ENCODE measurements around the gene KAT7. TPM values are rescaled to one million over a fixed set of nuclear protein-coding genes. Genes with fewer than 3 reads are reported as not detected.

KAT7 gene
- total RNA-seq, 2 experiments from 2014 or later = 63.5 to 93.0 TPM

DNA sequence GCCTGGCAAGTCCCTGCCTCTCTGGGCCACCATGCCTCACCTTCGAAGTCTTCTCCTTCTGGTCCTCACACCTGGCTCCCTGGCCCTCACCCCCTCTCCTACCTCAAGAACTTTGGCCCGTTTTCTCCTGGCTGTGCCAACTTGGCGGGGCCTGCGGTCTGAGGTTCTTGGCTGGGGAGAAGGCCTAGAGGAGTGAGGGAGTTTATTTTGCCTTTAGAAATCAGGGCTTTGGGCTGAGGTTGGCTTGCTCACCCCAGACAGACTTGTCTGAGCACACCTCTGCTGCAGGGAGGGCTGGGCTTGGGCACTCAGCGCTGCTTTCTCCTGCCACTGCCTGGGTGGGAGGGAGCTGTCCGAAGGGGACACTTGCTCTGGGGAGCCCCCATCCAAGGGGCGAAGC, 82.7 kb downstream of the KAT7 start:
- CTCF ChIA-PET = interaction anchor here (9.3 kb wide), 1 partner anchor 126 kb away, joined by 79 read pairs; the partner anchor contains the start of gene DLX3
- no peak overlapping the region for H3K27ac Mint-ChIP-seq
- no peaks in the 10 kb centered on the region for H3K36me3 Mint-ChIP-seq (ENCODE audit: low read depth)
- ATAC-seq (no peak), DNase-seq (no peak)
- POLR2A ChIA-PET = no interaction called here
- H3K4me1 Mint-ChIP-seq = peaks cover 17% of the 10 kb centered on the region
- H3K9me3 Mint-ChIP-seq (ENCODE audit: low read depth) = no peaks in the 10 kb centered on the region
- intact Hi-C loops (cut with DNase I, micrococcal nuclease) = no loop called here
- H3K4me3 Mint-ChIP-seq = no peak overlapping the region
- H3K27me3 Mint-ChIP-seq = no peaks in the 10 kb centered on the region

DNA sequence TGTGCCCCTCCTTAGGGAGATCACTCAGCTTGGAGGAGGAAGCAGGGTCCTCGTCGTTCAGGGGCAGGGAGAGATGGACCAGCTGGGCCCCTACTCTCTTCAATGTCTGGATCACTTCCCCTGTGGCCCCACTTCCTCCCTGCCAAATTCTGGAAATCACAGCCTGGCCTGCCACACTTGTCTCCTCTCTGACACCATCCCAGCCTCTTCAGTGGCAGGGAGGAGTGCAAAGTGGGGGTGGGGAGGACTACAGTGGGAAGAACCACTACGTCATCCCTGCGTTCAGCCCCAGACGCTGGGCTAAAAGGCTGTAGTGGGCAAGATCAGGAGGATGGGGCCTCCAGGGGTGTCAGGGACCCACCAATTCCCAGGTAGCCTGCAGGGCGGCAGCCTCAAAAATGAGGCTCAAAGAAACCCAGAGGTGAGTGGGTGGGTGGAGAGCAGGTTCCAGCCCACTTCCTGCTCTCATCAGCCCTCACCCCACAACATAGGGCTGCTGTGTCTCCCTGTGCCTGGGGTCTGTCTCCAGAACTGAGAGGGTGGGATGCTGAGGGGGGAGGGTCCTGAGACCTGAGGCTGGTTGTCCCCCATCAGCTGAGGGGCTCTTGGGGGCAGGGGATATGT, 84.4 kb downstream of the KAT7 start:
- Mint-ChIP-seq H3K4me1 (peaks cover 17% of the 10 kb centered on the region), H3K27ac (peak overlapping the region; percentile 56), H3K4me3 (no peak overlapping the region), H3K27me3 (no peaks in the 10 kb centered on the region), H3K36me3 (ENCODE audit: low read depth) (no peaks in the 10 kb centered on the region), H3K9me3 (ENCODE audit: low read depth) (no peaks in the 10 kb centered on the region)
- CTCF ChIA-PET = interaction anchor here (0.9 to 9.3 kb wide), 6 partner anchors 8 to 124 kb away, joined by 3 to 79 read pairs (median 4); partner anchors contain the start of gene DLX3
- intact Hi-C loops (cut with DNase I, micrococcal nuclease) = no loop called here
- POLR2A ChIA-PET = no interaction called here
- DNase-seq (peak; percentile 35), ATAC-seq (peak; percentile 69)

DNA sequence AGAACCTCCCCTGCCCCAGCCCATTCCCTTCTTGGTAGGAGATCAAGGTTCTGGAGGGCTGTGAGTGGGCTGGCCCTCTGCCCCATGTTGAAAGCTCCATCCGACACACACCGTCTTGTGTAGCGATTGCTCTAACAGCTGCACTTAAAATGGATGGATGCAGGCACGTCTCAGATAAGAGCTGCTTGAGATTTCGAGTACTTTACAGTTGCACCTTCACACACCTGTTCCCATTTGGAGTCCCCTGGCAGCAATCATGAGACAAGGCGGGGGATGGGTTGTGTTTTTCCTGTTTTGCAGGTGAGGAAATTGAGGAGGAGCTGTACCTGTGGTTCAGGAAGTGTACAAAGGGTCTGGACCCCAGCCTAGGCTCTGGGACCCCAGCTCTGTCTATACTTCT, 85.0 kb downstream of the KAT7 start:
- H3K4me3 Mint-ChIP-seq = no peak overlapping the region
- peaks cover 17% of the 10 kb centered on the region for H3K4me1 Mint-ChIP-seq
- no peaks in the 10 kb centered on the region for H3K36me3 Mint-ChIP-seq (ENCODE audit: low read depth)
- intact Hi-C loops (cut with DNase I, micrococcal nuclease) = no loop called here
- H3K27ac Mint-ChIP-seq = no peak overlapping the region
- no peak for DNase-seq
- ChIA-PET POLR2A (no interaction called here), CTCF (interaction anchor here (0.7 to 9.3 kb wide), 6 partner anchors 12 to 124 kb away, joined by 3 to 79 read pairs (median 4); partner anchors contain the start of gene DLX3)
- H3K9me3 Mint-ChIP-seq (ENCODE audit: low read depth) = no peaks in the 10 kb centered on the region
- no peak for ATAC-seq
- peaks cover 1% of the 10 kb centered on the region for H3K27me3 Mint-ChIP-seq

DNA sequence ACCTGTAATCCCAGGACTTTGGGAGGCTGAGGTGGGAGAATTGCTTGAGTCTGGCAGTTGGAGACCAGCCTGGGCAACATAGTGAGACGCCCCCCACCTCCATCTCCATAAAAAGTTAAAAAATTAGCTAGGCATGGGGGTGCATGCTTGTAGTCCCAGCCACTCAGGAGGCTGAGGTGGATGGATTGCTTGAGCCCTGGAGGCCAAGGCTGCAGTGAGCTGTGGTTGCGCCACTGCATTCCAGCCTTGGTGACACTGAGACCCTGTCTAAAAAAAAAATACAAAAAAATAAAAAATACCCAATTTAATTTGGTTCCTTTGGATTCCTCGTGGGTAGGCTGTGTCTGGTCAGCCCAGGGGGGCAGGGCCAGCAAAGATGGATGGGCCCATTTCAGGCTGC, 85.4 kb downstream of the KAT7 start:
- no peak overlapping the region for H3K27ac Mint-ChIP-seq
- intact Hi-C loops (cut with DNase I, micrococcal nuclease) = no loop called here
- no peaks in the 10 kb centered on the region for H3K36me3 Mint-ChIP-seq (ENCODE audit: low read depth)
- no peaks in the 10 kb centered on the region for H3K9me3 Mint-ChIP-seq (ENCODE audit: low read depth)
- no peak overlapping the region for H3K4me3 Mint-ChIP-seq
- CTCF ChIA-PET = interaction anchor here (0.7 to 9.3 kb wide), 6 partner anchors 12 to 123 kb away, joined by 3 to 79 read pairs (median 4); partner anchors contain the start of gene DLX3
- POLR2A ChIA-PET = no interaction called here
- ATAC-seq (no peak), DNase-seq (no peak)
- peaks cover 3% of the 10 kb centered on the region for H3K27me3 Mint-ChIP-seq
- H3K4me1 Mint-ChIP-seq = peaks cover 17% of the 10 kb centered on the region

DNA sequence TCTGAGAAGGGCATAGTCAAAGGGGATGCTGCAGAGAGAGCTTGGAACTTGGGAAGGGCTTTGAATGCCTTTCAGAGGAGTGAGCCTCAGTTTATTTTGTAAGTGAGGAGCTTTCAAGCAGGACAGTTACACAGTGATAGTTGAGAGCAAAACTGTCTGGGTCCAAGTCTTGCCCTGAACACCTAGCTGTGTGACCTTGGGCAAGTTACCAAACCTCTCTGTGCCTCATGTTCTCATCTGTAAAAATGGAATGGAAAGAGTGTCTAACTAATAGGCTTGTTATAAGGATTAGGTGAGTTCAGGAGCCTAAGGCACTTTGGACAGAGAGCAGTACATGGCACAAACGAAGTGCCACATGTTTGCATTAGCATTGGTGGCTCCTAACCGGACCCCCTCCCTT, 86.4 kb downstream of the KAT7 start:
- CTCF ChIA-PET = interaction anchor here (3.1 to 9.3 kb wide), 2 partner anchors 12 to 122 kb away, joined by 9 to 79 read pairs; partner anchors contain the start of gene DLX3

DNA sequence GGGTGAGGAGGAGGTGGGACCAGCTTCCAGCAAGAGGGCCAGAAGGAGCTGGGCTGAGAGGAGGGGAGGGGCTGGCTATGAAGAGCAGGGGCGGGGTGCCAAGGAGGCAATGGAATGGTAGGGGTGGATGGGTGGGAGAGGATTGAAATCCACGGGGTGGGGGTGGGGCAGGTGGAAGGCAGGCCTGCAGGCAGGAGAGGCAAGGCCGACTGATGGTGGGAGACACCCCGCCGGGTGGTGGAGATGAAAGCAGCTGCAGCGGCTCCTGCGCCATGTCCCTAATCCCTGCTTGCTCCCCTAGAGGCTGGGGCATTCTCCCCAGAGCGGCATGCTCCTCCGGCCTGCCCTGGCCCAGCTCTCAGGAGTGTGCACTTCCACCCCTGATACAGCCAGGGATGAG, 87.2 kb downstream of the KAT7 start:
- no peak overlapping the region for H3K4me3 Mint-ChIP-seq
- intact Hi-C loops (cut with DNase I, micrococcal nuclease) = no loop called here
- H3K4me1 Mint-ChIP-seq = peaks cover 23% of the 10 kb centered on the region
- H3K9me3 Mint-ChIP-seq (ENCODE audit: low read depth) = no peaks in the 10 kb centered on the region
- H3K36me3 Mint-ChIP-seq (ENCODE audit: low read depth) = no peaks in the 10 kb centered on the region
- peaks cover 19% of the 10 kb centered on the region for H3K27me3 Mint-ChIP-seq
- CTCF ChIA-PET = interaction anchor here (0.5 to 9.3 kb wide), 6 partner anchors 13 to 266 kb away, joined by 3 to 79 read pairs (median 3); partner anchors contain the start of gene DLX3
- POLR2A ChIA-PET = no interaction called here
- no peak overlapping the region for H3K27ac Mint-ChIP-seq
- no peak for DNase-seq
- no peak for ATAC-seq

More for the DNA sequence above, 86.4 kb downstream of the KAT7 start:
- Mint-ChIP-seq H3K27me3 (peaks cover 13% of the 10 kb centered on the region), H3K9me3 (ENCODE audit: low read depth) (no peaks in the 10 kb centered on the region), H3K4me3 (no peak overlapping the region), H3K36me3 (ENCODE audit: low read depth) (no peaks in the 10 kb centered on the region), H3K4me1 (peaks cover 17% of the 10 kb centered on the region), H3K27ac (no peak overlapping the region)
- intact Hi-C loops (cut with DNase I, micrococcal nuclease) = no loop called here
- ATAC-seq = no peak
- POLR2A ChIA-PET = no interaction called here
- DNase-seq = no peak

DNA sequence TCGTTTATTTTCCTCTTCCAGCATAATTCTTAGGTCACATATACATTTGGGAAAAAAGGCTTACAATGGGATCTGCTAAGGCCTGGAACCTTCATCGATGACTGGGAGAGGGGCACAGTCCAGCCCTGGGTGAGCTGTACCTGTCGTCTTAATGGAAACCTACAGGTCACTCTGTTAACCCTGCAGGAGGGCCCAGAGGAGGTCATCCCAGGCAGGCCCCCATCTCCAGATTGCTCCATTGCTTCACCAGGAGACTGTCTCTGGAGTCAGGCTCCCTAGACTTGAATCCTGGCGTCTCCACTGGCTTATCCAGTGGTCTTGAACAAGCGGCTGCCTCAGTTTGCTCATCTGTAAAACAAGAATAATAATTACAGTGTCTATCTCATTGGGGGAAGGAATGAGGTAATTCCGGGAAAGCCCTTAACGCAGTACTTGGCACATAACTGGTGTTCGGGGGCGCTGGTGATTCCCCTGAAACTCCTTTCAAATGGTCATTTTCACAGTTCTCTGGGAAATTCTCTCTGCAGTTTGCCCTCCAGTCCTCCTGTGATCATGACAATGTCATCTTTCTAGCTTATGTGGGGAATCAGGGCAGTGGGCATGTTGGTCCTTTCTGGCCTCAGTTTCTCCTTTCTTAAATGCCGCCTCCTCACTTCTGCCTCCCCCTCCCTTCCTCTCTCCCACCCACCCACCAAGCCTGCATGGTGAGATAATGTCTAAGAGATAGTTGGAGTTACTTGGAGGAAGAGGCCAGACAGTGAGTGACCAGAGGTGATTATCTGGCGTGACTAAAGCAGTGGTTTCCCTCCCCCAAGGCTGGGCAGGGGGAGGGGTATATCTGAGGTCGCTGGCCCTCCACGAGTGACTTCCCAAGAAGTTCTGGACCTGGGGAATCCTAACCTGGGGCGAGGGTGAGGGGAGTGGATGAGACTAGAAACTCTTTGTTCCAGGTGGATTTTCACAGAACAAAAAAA, 90.7 kb downstream of the KAT7 start:
- ATAC-seq (no peak), DNase-seq (no peak)
- no peaks in the 10 kb centered on the region for H3K36me3 Mint-ChIP-seq (ENCODE audit: low read depth)
- H3K27me3 Mint-ChIP-seq = peaks cover 33% of the 10 kb centered on the region
- no peak overlapping the region for H3K27ac Mint-ChIP-seq
- intact Hi-C loops (cut with DNase I, micrococcal nuclease) = no loop called here
- no peaks in the 10 kb centered on the region for H3K9me3 Mint-ChIP-seq (ENCODE audit: low read depth)
- peaks cover 7% of the 10 kb centered on the region for H3K4me1 Mint-ChIP-seq
- POLR2A ChIA-PET = interaction anchor here (0.7 kb wide), 1 partner anchor 164 kb away, joined by 4 read pairs; no protein-coding TSS in a partner anchor
- CTCF ChIA-PET = interaction anchor here (0.8 to 9.3 kb wide), 4 partner anchors 14 to 122 kb away, joined by 4 to 79 read pairs (median 4); partner anchors contain the start of genes DLX3 and TAC4
- H3K4me3 Mint-ChIP-seq = no peak overlapping the region

DNA sequence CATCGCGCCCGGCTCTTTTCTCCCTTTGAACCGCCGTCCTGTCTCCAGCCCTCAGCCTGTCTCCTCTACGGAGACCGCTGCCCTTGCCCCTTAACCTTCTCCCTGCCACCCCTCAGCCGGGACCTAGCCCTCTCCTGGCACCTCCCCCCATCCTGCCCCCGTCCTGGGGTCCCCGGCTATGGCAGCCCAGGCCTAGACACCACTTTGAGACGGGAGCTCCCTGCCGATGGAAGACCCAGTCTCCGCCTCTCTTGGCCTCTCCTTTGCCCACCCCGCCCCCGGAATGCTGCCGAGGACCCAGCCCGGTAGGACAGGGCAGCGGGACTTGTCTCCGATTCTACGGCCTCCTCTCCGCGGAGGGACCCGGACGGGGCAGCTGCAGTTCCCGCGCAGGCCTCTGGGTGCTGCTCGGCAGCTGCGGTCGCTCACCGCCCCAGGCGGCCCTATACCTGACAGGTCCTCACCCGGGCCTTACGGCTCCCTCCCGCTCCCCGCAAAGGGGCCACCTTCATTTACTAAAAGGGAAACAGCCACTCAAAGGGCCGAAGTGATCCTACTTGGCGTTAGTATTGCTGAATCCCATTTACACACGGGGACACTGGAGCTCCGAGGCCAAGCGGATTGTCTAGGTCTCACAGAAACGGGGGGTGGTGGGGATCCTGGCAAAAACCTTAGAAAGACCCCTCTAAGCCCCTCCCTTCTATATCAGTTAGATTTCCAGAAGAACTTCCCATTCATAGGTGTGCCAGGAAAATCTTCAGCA, 92.0 kb downstream of the KAT7 start:
- intact Hi-C loops (cut with DNase I, micrococcal nuclease) = loop anchor here (1.0 to 5.0 kb wide), 4 partner anchors 72 to 207 kb away; no protein-coding TSS in a partner anchor
- ATAC-seq (peak; percentile 99), DNase-seq (peak; percentile 89)
- Mint-ChIP-seq H3K4me3 (no peak overlapping the region), H3K27me3 (peaks cover 34% of the 10 kb centered on the region), H3K27ac (no peak overlapping the region), H3K36me3 (ENCODE audit: low read depth) (no peaks in the 10 kb centered on the region), H3K9me3 (ENCODE audit: low read depth) (no peaks in the 10 kb centered on the region), H3K4me1 (peaks cover 7% of the 10 kb centered on the region)
- POLR2A ChIA-PET = interaction anchor here (0.7 kb wide), 1 partner anchor 165 kb away, joined by 4 read pairs; no protein-coding TSS in a partner anchor
- CTCF ChIA-PET = interaction anchor here (0.5 to 1.7 kb wide), 18 partner anchors 8 to 414 kb away, joined by 3 to 21 read pairs (median 4); partner anchors contain the start of gene TAC4

DNA sequence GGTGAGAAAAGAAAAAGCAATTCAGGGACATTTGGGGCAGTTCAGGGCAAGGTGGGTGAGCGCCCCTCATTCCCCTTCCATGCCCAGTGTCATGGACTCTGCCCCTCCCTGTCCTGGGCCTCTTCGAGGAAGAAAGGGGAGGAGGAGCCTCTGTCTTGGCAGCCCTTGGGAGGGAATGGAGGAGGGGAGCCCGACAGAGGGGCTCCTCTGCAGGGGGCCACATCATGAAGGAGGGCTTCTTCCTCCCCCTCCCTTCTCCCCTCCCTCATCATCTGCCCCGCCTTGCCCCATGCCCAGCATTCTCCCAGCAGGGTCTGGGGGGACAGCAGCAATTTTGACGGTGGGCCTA, 92.5 kb downstream of the KAT7 start:
- POLR2A ChIA-PET = no interaction called here

DNA sequence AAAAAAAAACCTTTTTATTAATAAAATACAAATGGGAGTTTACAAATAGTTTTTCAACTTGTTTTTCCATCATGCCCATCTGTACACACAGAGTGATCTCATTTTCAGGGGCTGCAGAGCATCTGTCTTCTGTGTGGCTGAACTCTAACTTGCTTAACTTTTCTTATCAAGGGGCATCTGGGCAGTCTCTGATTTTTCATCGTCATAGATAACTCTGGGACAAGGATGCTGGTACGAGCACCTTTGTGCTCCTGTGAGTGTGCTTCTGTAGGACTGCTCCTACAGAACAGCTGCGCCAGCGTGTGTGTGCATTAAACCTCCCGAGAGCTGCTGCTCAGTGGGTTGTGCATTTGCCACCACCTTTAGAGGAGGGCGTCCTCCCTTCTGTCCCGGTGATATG, 94.0 kb downstream of the KAT7 start:
- ATAC-seq = no peak
- H3K27ac Mint-ChIP-seq = no peak overlapping the region
- no peaks in the 10 kb centered on the region for H3K36me3 Mint-ChIP-seq (ENCODE audit: low read depth)
- ChIA-PET CTCF (interaction anchor here (0.7 to 1.1 kb wide), 3 partner anchors 70 to 190 kb away, joined by 3 to 6 read pairs (median 3); no protein-coding TSS in a partner anchor), POLR2A (no interaction called here)
- no peak overlapping the region for H3K4me3 Mint-ChIP-seq
- DNase-seq = no peak
- H3K4me1 Mint-ChIP-seq = peaks cover 7% of the 10 kb centered on the region
- peaks cover 35% of the 10 kb centered on the region for H3K27me3 Mint-ChIP-seq
- intact Hi-C loops (cut with DNase I, micrococcal nuclease) = loop anchor here in 1 of 2 experiments (5.0 kb wide), 1 partner anchor 70 kb away; no protein-coding TSS in a partner anchor
- H3K9me3 Mint-ChIP-seq (ENCODE audit: low read depth) = no peaks in the 10 kb centered on the region

More for the DNA sequence above, 92.5 kb downstream of the KAT7 start:
- Mint-ChIP-seq H3K27me3 (peaks cover 34% of the 10 kb centered on the region), H3K27ac (no peak overlapping the region), H3K4me1 (peaks cover 7% of the 10 kb centered on the region), H3K36me3 (ENCODE audit: low read depth) (no peaks in the 10 kb centered on the region), H3K4me3 (no peak overlapping the region), H3K9me3 (ENCODE audit: low read depth) (no peaks in the 10 kb centered on the region)
- intact Hi-C loops (cut with DNase I, micrococcal nuclease) = loop anchor here in 1 of 2 experiments (5.0 kb wide), 1 partner anchor 71 kb away; no protein-coding TSS in a partner anchor
- CTCF ChIA-PET = interaction anchor here (0.8 to 1.7 kb wide), 14 partner anchors 9 to 231 kb away, joined by 3 to 21 read pairs (median 4); partner anchors contain the start of gene TAC4
- no peak for ATAC-seq
- DNase-seq = no peak

Measured in activated CD4-positive, alpha-beta T cell treated with anti-CD3 and anti-CD28 coated beads for 36 hours (primary cell).